ENCODE results near the gene KRT16. TPM values are rescaled to one million over a fixed set of nuclear protein-coding genes. Genes with fewer than 3 reads are reported as not detected.

KRT16 gene
- total RNA-seq, 1 donor from 2014 or later, result not detected

GRCh38 chr17:41632482-41633105 lies 20.0 kb upstream of the KRT16 start:
- no peak for DNase-seq (ENCODE audit: low spot score)
- no peak overlapping the region for H3K27ac Mint-ChIP-seq (ENCODE audit: unreplicated experiment)
- no peak overlapping the region for H3K4me3 Mint-ChIP-seq (ENCODE audit: unreplicated experiment)
- no peak for TF ChIP-seq CTCF (IDR thresholded peaks at IDR 0.05; ENCODE audit: unreplicated experiment)
- H3K36me3 Mint-ChIP-seq (ENCODE audit: low read depth, unreplicated experiment), result no peaks in the 10 kb centered on the region
- peaks cover 5% of the 10 kb centered on the region for H3K4me1 Mint-ChIP-seq (ENCODE audit: unreplicated experiment)
- H3K9me3 Mint-ChIP-seq (ENCODE audit: unreplicated experiment), result no peaks in the 10 kb centered on the region
- peaks cover 6% of the 10 kb centered on the region for H3K27me3 Mint-ChIP-seq (ENCODE audit: unreplicated experiment)

GRCh38 chr17:41631898-41632285 lies 19.3 kb upstream of the KRT16 start:
- no peak overlapping the region for H3K27ac Mint-ChIP-seq (ENCODE audit: unreplicated experiment)
- H3K36me3 Mint-ChIP-seq (ENCODE audit: low read depth, unreplicated experiment), result no peaks in the 10 kb centered on the region
- H3K9me3 Mint-ChIP-seq (ENCODE audit: unreplicated experiment), result no peaks in the 10 kb centered on the region
- no peak overlapping the region for H3K4me3 Mint-ChIP-seq (ENCODE audit: unreplicated experiment)
- peaks cover 5% of the 10 kb centered on the region for H3K4me1 Mint-ChIP-seq (ENCODE audit: unreplicated experiment)
- no peak for DNase-seq (ENCODE audit: low spot score)
- peaks cover 11% of the 10 kb centered on the region for H3K27me3 Mint-ChIP-seq (ENCODE audit: unreplicated experiment)
- TF ChIP-seq CTCF (IDR thresholded peaks at IDR 0.05; ENCODE audit: unreplicated experiment), result no peak

- TF ChIP-seq CTCF (IDR thresholded peaks at IDR 0.05; ENCODE audit: unreplicated experiment), result no peak
- Mint-ChIP-seq H3K9me3 (ENCODE audit: unreplicated experiment) (no peaks in the 10 kb centered on the region), H3K4me1 (ENCODE audit: unreplicated experiment) (peaks cover 5% of the 10 kb centered on the region), H3K27me3 (ENCODE audit: unreplicated experiment) (peaks cover 11% of the 10 kb centered on the region), H3K4me3 (ENCODE audit: unreplicated experiment) (no peak overlapping the region), H3K36me3 (ENCODE audit: low read depth, unreplicated experiment) (no peaks in the 10 kb centered on the region), H3K27ac (ENCODE audit: unreplicated experiment) (no peak overlapping the region)
- DNase-seq (ENCODE audit: low spot score), result no peak
Observed at GRCh38 chr17:41631025-41631897, 18.7 kb upstream of the KRT16 start.

- Mint-ChIP-seq H3K27ac (ENCODE audit: unreplicated experiment) (no peak overlapping the region), H3K27me3 (ENCODE audit: unreplicated experiment) (peaks cover 10% of the 10 kb centered on the region), H3K4me3 (ENCODE audit: unreplicated experiment) (no peak overlapping the region), H3K4me1 (ENCODE audit: unreplicated experiment) (peaks cover 4% of the 10 kb centered on the region), H3K36me3 (ENCODE audit: low read depth, unreplicated experiment) (no peaks in the 10 kb centered on the region), H3K9me3 (ENCODE audit: unreplicated experiment) (no peaks in the 10 kb centered on the region)
- no peak for DNase-seq (ENCODE audit: low spot score)
- TF ChIP-seq CTCF (IDR thresholded peaks at IDR 0.05; ENCODE audit: unreplicated experiment), result no peak
Observed at GRCh38 chr17:41629826-41630670, 17.5 kb upstream of the KRT16 start.
